ENCODE data around the gene ZNF496. TPM values are rescaled to one million over a fixed set of nuclear protein-coding genes. Genes with fewer than 3 reads are reported as not detected.

ZNF496 gene
- total RNA-seq, 1 experiment from 2014 or later, result 36.4 TPM

DNA sequence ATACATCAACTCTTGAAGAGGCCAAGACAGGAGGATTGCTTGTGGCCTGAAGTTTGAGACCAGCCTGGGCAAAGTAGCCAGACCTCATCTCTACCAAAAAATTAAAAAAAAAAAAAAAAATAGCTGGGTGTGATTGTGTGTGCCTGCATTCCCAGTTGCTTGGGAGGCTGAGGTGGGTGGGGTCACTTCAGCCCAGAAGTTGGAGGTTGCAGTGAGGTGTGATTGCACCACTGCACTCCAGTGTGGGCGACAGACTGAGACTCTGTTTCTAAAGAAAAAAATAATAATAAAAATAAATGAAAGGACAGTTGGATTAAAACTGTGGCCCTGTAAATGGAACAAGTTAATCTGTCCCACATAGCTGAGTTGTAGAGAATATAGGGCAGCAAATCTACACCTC is 18.9 kb upstream of the ZNF496 start:
- ChIA-PET CTCF (no interaction called here), POLR2A (no interaction called here)
- intact Hi-C loops (cut with micrococcal nuclease; ENCODE audit: unreplicated experiment), result no loop called here

DNA sequence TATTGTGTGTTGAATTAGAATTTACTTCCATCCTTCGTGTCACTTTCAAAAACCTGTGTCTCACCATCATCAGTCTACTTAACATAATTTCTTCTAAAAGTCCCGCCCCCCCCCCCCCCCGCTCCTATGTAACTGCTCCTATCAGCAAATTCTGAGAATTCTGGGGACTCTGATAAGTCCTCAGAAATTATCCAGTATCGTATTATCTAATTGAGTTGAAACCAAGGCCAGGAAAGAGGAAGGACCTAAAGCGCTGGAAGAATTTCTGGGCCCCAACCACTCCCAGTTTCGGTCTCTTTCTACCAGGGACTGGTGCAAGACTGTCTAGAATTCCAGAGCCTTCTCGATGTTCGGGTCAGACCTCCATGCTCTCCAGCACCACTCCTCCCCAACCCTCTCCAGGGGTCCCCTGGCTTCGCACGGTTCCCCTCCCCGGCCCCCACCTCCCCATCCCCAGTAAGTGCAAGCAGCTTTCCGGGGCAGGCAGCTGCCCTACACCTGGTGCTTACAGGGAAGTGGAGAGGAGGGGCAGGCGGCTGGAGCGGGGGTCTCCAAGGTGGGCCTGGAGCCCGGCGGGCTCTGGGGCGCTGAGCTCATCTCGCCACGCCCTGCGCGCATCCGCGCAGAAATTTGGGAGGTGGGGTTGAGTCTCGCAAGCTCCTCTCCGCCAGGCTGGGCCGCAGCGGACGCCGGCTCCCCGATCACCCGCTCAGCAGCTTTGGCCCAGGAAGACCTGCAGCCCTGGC is 16.0 kb upstream of the ZNF496 start:
- POLR2A ChIA-PET, result no interaction called here

More for the DNA sequence above, 18.9 kb upstream of the ZNF496 start:
- BruUV-seq (replicated peaks), result no TSS peak
- H3K27me3 Mint-ChIP-seq (ENCODE audit: insufficient read depth, unreplicated experiment), result no peaks in the 10 kb centered on the region
- H3K9me3 ChIP-seq, result no peaks in the 10 kb centered on the region
- no peaks in the 10 kb centered on the region for H3K36me3 ChIP-seq (ENCODE audit: control insufficient read depth, insufficient read depth, low read length)
- DNase-seq, result no peak
- H3K4me3 Mint-ChIP-seq (ENCODE audit: unreplicated experiment), result no peak overlapping the region
- H3K4me1 Mint-ChIP-seq (ENCODE audit: low read depth, unreplicated experiment), result no peaks in the 10 kb centered on the region
- no peak overlapping the region for H3K27ac Mint-ChIP-seq (ENCODE audit: unreplicated experiment)
- TF ChIP-seq, protein P1, sequence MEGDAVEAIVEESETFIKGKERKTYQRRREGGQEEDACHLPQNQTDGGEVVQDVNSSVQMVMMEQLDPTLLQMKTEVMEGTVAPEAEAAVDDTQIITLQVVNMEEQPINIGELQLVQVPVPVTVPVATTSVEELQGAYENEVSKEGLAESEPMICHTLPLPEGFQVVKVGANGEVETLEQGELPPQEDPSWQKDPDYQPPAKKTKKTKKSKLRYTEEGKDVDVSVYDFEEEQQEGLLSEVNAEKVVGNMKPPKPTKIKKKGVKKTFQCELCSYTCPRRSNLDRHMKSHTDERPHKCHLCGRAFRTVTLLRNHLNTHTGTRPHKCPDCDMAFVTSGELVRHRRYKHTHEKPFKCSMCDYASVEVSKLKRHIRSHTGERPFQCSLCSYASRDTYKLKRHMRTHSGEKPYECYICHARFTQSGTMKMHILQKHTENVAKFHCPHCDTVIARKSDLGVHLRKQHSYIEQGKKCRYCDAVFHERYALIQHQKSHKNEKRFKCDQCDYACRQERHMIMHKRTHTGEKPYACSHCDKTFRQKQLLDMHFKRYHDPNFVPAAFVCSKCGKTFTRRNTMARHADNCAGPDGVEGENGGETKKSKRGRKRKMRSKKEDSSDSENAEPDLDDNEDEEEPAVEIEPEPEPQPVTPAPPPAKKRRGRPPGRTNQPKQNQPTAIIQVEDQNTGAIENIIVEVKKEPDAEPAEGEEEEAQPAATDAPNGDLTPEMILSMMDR (IDR thresholded peaks at IDR 0.05; ENCODE audit: insufficient read depth in 1 of 2, low read depth in 1 of 2, low read length in 1 of 2, severe bottlenecking in 1 of 2, unreplicated experiment in 1 of 2), result no peak
- no peaks in the 10 kb centered on the region for H3K27me3 ChIP-seq (replicated peaks; ENCODE audit: control insufficient read depth, insufficient read depth, low read length)
- peaks cover 4% of the 10 kb centered on the region for H3K9me3 Mint-ChIP-seq (ENCODE audit: unreplicated experiment)
- no peak overlapping the region for H3K4me3 ChIP-seq (ENCODE audit: low read depth, low read length)
- no peaks in the 10 kb centered on the region for H3K4me1 ChIP-seq
- H3K36me3 Mint-ChIP-seq (ENCODE audit: insufficient read depth, unreplicated experiment), result peaks cover 7% of the 10 kb centered on the region

DNA sequence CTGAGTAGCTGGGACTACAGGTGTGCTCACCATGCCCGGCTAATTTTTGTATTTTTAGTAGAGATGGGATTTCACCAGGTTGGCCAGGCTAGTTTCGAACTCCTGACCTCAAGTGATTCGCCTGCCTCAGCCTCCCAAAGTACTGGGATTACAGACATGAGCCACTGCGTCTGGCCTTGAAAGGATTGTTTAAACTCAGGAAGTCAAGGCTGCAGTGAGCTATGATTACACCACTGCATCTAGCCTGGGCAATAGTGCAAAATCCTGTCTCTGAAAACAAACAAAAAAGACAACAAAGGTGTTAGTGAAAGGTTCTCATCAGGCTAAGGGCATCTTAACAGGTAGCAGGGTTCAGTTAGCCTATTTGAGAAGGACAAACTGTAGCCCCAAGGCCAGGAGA is 14.2 kb upstream of the ZNF496 start:
- H3K9me3 ChIP-seq, result no peaks in the 10 kb centered on the region
- peaks cover 7% of the 10 kb centered on the region for H3K9me3 Mint-ChIP-seq (ENCODE audit: unreplicated experiment)
- peaks cover 7% of the 10 kb centered on the region for H3K36me3 Mint-ChIP-seq (ENCODE audit: insufficient read depth, unreplicated experiment)
- H3K27me3 Mint-ChIP-seq (ENCODE audit: insufficient read depth, unreplicated experiment), result no peaks in the 10 kb centered on the region
- TF ChIP-seq, protein P1 (IDR thresholded peaks at IDR 0.05; ENCODE audit: insufficient read depth in 1 of 2, low read depth in 1 of 2, low read length in 1 of 2, severe bottlenecking in 1 of 2, unreplicated experiment in 1 of 2), result no peak
- no peaks in the 10 kb centered on the region for H3K27me3 ChIP-seq (replicated peaks; ENCODE audit: control insufficient read depth, insufficient read depth, low read length)
- BruUV-seq (replicated peaks), result no TSS peak
- POLR2A ChIA-PET, result no interaction called here
- H3K27ac Mint-ChIP-seq (ENCODE audit: unreplicated experiment), result no peak overlapping the region
- intact Hi-C loops (cut with micrococcal nuclease; ENCODE audit: unreplicated experiment), result no loop called here
- H3K4me1 ChIP-seq, result no peaks in the 10 kb centered on the region
- no peaks in the 10 kb centered on the region for H3K4me1 Mint-ChIP-seq (ENCODE audit: low read depth, unreplicated experiment)
- DNase-seq, result no peak
- no peak overlapping the region for H3K4me3 ChIP-seq (ENCODE audit: low read depth, low read length)
- CTCF ChIA-PET, result no interaction called here
- H3K4me3 Mint-ChIP-seq (ENCODE audit: unreplicated experiment), result no peak overlapping the region
- no peaks in the 10 kb centered on the region; the same call in 1 of the 2 replicates for H3K36me3 ChIP-seq (ENCODE audit: control insufficient read depth, insufficient read depth, low read length)

More for the DNA sequence above, 16.0 kb upstream of the ZNF496 start:
- Histone ChIP-seq H3K36me3 (ENCODE audit: control insufficient read depth, insufficient read depth, low read length) (no peaks in the 10 kb centered on the region), H3K27me3 (replicated peaks; ENCODE audit: control insufficient read depth, insufficient read depth, low read length) (no peaks in the 10 kb centered on the region), H3K9me3 (no peaks in the 10 kb centered on the region), H3K4me1 (no peaks in the 10 kb centered on the region), H3K4me3 (ENCODE audit: low read depth, low read length) (no peak overlapping the region)
- intact Hi-C loops (cut with micrococcal nuclease; ENCODE audit: unreplicated experiment), result no loop called here
- TF ChIP-seq, protein P1 (IDR thresholded peaks at IDR 0.05; ENCODE audit: insufficient read depth in 1 of 2, low read depth in 1 of 2, low read length in 1 of 2, severe bottlenecking in 1 of 2, unreplicated experiment in 1 of 2), result no peak
- no peaks in the 10 kb centered on the region for H3K4me1 Mint-ChIP-seq (ENCODE audit: low read depth, unreplicated experiment)
- H3K9me3 Mint-ChIP-seq (ENCODE audit: unreplicated experiment), result peaks cover 7% of the 10 kb centered on the region
- H3K27me3 Mint-ChIP-seq (ENCODE audit: insufficient read depth, unreplicated experiment), result no peaks in the 10 kb centered on the region
- CTCF ChIA-PET, result no interaction called here
- DNase-seq, result no peak
- no peak overlapping the region for H3K4me3 Mint-ChIP-seq (ENCODE audit: unreplicated experiment)
- no peak overlapping the region for H3K27ac Mint-ChIP-seq (ENCODE audit: unreplicated experiment)
- no TSS peak for BruUV-seq (replicated peaks)
- peaks cover 7% of the 10 kb centered on the region for H3K36me3 Mint-ChIP-seq (ENCODE audit: insufficient read depth, unreplicated experiment)
